ENCODE data around the gene DOC2B. TPM values are rescaled to one million over a fixed set of nuclear protein-coding genes. Genes with fewer than 3 reads are reported as not detected.

Gene DOC2B
- total RNA-seq, 1 experiment from 2014 or later = 0.17 TPM

GRCh38 chr17:214881-215331 is 33.5 kb upstream of the DOC2B start:
- H3K36me3 ChIP-seq (ENCODE audit: insufficient read depth, low read length, poor library complexity, severe bottlenecking) = no peaks in the 10 kb centered on the region
- H3K4me1 ChIP-seq (ENCODE audit: insufficient read depth, low read length, poor library complexity, severe bottlenecking) = no peaks in the 10 kb centered on the region
- ChIA-PET POLR2A (ENCODE audit: low non-redundant PET) (no interaction called here), CTCF (no interaction called here)
- no peak overlapping the region for H3K27ac ChIP-seq (ENCODE audit: low read depth, low read length, poor library complexity, severe bottlenecking)
- no peaks in the 10 kb centered on the region for H3K9me3 ChIP-seq (ENCODE audit: low read depth, low read length, poor library complexity, severe bottlenecking)
- H3K27me3 ChIP-seq (replicated peaks; ENCODE audit: insufficient read depth, low read depth, low read length, poor library complexity) = no peaks in the 10 kb centered on the region
- intact Hi-C loops (cut with micrococcal nuclease; ENCODE audit: unreplicated experiment) = no loop called here
- no peak overlapping the region for H3K4me3 ChIP-seq (ENCODE audit: low read depth, low read length, poor library complexity, severe bottlenecking)
- no TSS peak for BruUV-seq (replicated peaks)
- no peak for TF ChIP-seq EZH2 (IDR thresholded peaks at IDR 0.05; ENCODE audit: borderline replicate concordance, low read depth, low read length, poor library complexity, severe bottlenecking)
- no peak for DNase-seq (ENCODE audit: low spot score)

DNA sequence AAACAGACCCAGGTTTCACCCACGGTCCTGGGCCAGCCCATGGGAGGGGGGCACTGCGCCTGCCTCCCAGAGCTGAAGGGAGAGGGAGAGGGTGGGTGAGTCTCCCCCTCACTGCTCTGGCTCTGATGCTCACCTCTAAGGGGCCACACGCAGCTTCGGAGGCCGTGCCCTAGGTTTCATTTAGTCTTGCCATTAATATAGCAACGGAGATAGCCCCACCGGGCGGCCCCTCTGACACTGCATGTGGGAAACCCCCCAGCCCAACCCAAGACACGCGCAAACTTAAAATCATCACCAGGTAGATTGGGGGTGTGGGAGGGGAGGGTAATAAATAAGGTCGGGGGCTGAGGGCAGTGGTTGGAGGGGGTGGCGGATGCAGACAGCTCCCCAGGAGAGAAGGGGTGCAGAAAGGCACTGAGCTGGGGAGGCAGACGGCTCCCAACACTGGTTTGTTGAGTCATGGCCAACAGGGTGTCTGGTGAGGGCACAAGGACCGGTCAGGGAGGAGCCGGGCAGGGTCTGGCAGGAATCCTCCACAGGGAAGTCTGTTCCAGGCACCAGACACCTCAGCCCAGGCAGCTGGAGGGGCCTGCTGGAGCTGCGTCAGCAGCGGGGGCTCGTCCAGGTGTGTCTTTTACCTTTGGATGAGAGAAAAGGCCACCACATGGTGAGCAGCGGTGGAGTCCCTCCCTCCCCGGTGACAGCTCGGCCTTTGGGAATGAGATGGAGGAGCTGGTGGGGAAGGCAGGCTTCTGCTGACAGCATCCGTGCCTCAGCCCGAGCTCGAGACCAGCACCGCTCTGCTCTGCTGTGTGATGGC is 32.0 kb upstream of the DOC2B start:
- Histone ChIP-seq H3K9me3 (ENCODE audit: low read depth, low read length, poor library complexity, severe bottlenecking) (no peaks in the 10 kb centered on the region), H3K27me3 (replicated peaks; ENCODE audit: insufficient read depth, low read depth, low read length, poor library complexity) (no peaks in the 10 kb centered on the region), H3K36me3 (ENCODE audit: insufficient read depth, low read length, poor library complexity, severe bottlenecking) (no peaks in the 10 kb centered on the region), H3K27ac (ENCODE audit: low read depth, low read length, poor library complexity, severe bottlenecking) (no peak overlapping the region), H3K4me3 (ENCODE audit: low read depth, low read length, poor library complexity, severe bottlenecking) (no peak overlapping the region), H3K4me1 (ENCODE audit: insufficient read depth, low read length, poor library complexity, severe bottlenecking) (no peaks in the 10 kb centered on the region)
- no peak for DNase-seq (ENCODE audit: low spot score)
- BruUV-seq (replicated peaks) = no TSS peak
- CTCF ChIA-PET = no interaction called here
- intact Hi-C loops (cut with micrococcal nuclease; ENCODE audit: unreplicated experiment) = no loop called here
- no peak for TF ChIP-seq EZH2 (IDR thresholded peaks at IDR 0.05; ENCODE audit: borderline replicate concordance, low read depth, low read length, poor library complexity, severe bottlenecking)
- TF ChIP-seq, protein P1, sequence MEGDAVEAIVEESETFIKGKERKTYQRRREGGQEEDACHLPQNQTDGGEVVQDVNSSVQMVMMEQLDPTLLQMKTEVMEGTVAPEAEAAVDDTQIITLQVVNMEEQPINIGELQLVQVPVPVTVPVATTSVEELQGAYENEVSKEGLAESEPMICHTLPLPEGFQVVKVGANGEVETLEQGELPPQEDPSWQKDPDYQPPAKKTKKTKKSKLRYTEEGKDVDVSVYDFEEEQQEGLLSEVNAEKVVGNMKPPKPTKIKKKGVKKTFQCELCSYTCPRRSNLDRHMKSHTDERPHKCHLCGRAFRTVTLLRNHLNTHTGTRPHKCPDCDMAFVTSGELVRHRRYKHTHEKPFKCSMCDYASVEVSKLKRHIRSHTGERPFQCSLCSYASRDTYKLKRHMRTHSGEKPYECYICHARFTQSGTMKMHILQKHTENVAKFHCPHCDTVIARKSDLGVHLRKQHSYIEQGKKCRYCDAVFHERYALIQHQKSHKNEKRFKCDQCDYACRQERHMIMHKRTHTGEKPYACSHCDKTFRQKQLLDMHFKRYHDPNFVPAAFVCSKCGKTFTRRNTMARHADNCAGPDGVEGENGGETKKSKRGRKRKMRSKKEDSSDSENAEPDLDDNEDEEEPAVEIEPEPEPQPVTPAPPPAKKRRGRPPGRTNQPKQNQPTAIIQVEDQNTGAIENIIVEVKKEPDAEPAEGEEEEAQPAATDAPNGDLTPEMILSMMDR (conservative IDR thresholded peaks at IDR 0.05; ENCODE audit: low read depth, low read length) = no peak
- POLR2A ChIA-PET (ENCODE audit: low non-redundant PET) = no interaction called here

DNA sequence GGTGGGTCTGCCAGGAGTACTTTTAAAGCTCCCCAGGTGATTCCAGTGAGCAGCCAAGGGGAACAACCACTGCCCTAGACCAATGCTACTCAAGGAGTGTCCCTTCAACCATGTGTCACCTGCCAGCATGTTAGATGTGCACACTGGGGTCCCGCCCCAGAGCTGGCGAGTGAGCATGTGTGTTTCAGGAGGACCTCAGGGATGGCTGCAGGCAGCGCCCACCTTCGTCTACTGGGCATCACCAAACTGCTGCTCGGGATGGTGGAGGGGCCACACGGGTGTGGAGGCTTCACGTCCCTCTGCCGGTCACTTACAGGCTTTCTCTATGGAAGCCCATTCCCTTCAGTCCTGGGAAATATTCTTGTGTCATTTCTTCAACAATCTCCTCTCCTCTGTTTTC is 29.0 kb upstream of the DOC2B start:
- Histone ChIP-seq H3K27ac (ENCODE audit: low read depth, low read length, poor library complexity, severe bottlenecking) (no peak overlapping the region), H3K4me1 (ENCODE audit: insufficient read depth, low read length, poor library complexity, severe bottlenecking) (no peaks in the 10 kb centered on the region), H3K36me3 (ENCODE audit: insufficient read depth, low read length, poor library complexity, severe bottlenecking) (no peaks in the 10 kb centered on the region), H3K27me3 (replicated peaks; ENCODE audit: insufficient read depth, low read depth, low read length, poor library complexity) (no peaks in the 10 kb centered on the region), H3K9me3 (ENCODE audit: low read depth, low read length, poor library complexity, severe bottlenecking) (no peaks in the 10 kb centered on the region), H3K4me3 (ENCODE audit: low read depth, low read length, poor library complexity, severe bottlenecking) (no peak overlapping the region)
- intact Hi-C loops (cut with micrococcal nuclease; ENCODE audit: unreplicated experiment) = no loop called here
- DNase-seq (ENCODE audit: low spot score) = no peak
- TF ChIP-seq EZH2 (IDR thresholded peaks at IDR 0.05; ENCODE audit: borderline replicate concordance, low read depth, low read length, poor library complexity, severe bottlenecking) = no peak
- TF ChIP-seq, protein P1 (conservative IDR thresholded peaks at IDR 0.05; ENCODE audit: low read depth, low read length) = no peak
- BruUV-seq (replicated peaks) = no TSS peak
- POLR2A ChIA-PET (ENCODE audit: low non-redundant PET) = no interaction called here
- CTCF ChIA-PET = no interaction called here

- BruUV-seq (replicated peaks) = no TSS peak
- CTCF ChIA-PET = no interaction called here
- no peak overlapping the region for H3K27ac ChIP-seq (ENCODE audit: low read depth, low read length, poor library complexity, severe bottlenecking)
- H3K4me3 ChIP-seq (ENCODE audit: low read depth, low read length, poor library complexity, severe bottlenecking) = no peak overlapping the region
- no peaks in the 10 kb centered on the region for H3K27me3 ChIP-seq (replicated peaks; ENCODE audit: insufficient read depth, low read depth, low read length, poor library complexity)
- no peak for TF ChIP-seq EZH2 (IDR thresholded peaks at IDR 0.05; ENCODE audit: borderline replicate concordance, low read depth, low read length, poor library complexity, severe bottlenecking)
- TF ChIP-seq, protein P1 (conservative IDR thresholded peaks at IDR 0.05; ENCODE audit: low read depth, low read length) = no peak
- DNase-seq (ENCODE audit: low spot score) = no peak
- H3K36me3 ChIP-seq (ENCODE audit: insufficient read depth, low read length, poor library complexity, severe bottlenecking) = no peaks in the 10 kb centered on the region
- POLR2A ChIA-PET (ENCODE audit: low non-redundant PET) = no interaction called here
- H3K9me3 ChIP-seq (ENCODE audit: low read depth, low read length, poor library complexity, severe bottlenecking) = no peaks in the 10 kb centered on the region
- H3K4me1 ChIP-seq (ENCODE audit: insufficient read depth, low read length, poor library complexity, severe bottlenecking) = no peaks in the 10 kb centered on the region
- intact Hi-C loops (cut with micrococcal nuclease; ENCODE audit: unreplicated experiment) = no loop called here
Measured at GRCh38 chr17:208429-208828, 27.0 kb upstream of the DOC2B start.
